HG02610 (cell line): ENCODE data around the gene A2M.

Experiments used
- ATAC-seq: cut with Tn5 transposase; IDR thresholded peaks from one replicate; pipeline ENCODE4 v1.9.1; 2021; ENCODE audit warnings: mild to moderate bottlenecking, moderate library complexity; ENCODE audit not compliant: unreplicated experiment

Gene A2M

GRCh38 chr12:9040484-9041186 lies 75.1 kb downstream of the A2M start:
- no peak for ATAC-seq

DNA sequence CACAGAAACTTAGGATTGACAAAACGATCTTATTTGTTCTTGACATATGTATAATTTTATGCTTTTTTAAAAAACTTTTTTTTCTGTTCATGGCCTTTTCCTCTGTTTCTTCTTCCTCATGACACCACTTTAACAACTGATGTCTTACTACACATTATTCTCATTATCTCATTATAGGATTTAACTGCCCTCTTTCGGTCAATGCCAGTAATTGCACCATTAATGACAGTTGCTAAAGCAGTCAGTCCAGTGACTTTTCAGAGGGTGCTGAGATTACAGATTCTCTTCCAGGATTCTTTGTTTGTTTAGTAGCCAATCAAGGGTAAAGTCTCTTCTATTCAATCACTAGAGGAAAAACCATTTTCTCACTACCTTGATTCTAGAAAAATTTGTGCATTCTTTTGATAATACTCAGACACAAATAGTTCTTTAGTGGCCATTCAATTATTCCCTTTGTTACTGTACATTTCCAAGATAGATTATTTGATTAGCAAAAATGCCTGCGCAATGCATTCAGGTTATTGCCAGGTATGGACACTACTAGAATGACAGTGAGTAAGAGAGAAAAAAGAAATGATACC lies 76.2 kb downstream of the A2M start:
- no peak for ATAC-seq

DNA sequence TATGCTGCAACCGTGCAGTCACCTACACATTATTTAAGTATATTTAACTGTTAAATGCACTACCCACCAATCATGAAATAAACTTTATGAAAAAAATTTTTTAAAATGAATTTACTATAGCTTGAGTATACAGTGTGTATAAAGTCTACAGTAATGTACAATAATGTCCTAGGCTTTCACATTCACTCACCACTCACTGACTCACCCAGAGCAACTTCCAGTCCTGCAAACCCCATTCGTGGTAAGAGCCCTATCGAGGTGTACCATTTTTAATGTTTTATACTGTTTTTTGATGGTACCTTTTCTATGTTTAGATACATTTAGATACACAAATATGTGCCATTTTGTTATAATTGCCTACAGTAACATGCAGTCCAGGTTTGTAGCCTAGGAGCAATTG lies 78.3 kb downstream of the A2M start:
- ATAC-seq, result no peak

DNA sequence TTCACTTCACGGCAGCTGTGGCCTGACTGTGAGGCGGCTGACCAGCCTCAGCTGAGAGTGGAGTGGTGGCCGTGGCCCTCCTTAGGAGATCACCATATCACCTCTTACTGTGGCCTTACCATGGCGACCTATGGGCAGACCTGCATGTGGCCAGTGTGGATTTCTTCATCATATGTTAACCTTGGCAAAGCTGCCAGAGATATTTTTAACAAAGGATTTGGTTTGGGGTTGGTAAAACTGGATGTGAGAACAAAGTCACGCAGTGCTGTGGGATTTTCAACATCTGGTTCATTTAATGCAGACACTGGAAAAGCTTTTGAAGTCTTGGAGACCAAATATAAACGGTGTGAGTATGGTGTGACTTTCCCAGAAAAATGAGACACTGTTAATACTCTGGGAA lies 79.5 kb downstream of the A2M start:
- ATAC-seq, result no peak

- no peak for ATAC-seq
Observed at GRCh38 chr12:9034095-9034494, 81.6 kb downstream of the A2M start.

GRCh38 chr12:9033265-9033887 lies 82.3 kb downstream of the A2M start:
- ATAC-seq, result no peak

GRCh38 chr12:9032202-9032964 lies 83.3 kb downstream of the A2M start:
- no peak for ATAC-seq

- ATAC-seq, result no peak
Observed at GRCh38 chr12:9030776-9031175, 84.9 kb downstream of the A2M start.

DNA sequence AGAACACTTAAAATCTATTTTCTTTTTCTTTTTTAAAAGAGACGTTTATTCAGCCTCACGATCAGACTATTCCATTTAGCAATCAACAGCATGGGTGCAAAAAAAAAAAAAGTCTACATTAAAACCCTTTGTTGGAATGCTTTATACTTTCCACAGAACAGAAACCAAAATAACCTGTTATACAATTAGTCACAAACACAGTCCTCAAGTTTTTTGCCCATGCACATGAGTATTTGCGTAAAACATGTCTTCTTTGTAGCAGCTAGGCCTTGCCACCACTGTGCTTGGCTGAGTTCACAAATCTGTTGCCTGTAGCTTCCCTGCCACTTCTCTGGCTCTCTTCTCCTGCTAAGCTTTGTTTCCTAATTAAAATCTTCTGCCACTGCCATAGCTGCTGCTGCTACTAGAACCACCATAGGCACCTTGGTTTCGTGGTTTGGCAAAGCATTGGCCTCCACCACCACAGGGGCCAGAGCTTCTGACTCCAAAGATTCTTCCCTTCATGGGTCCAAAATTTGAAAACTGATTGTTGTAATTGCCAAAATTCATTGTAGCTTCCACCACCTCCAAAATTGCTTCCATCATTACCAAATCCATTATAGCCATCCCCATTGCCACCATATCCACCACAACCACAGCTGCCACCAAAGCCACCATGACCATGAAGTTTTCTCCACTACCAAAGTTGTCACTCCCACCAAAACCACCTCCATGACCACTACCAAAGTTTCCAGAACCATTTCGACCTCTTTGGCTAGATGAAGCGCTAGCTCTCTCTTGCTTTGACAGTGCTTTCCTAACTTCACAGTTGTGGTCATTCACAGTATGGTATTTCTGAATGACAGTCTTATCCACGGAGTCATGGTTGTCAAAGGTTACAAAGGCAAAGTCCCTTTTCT lies 88.3 kb downstream of the A2M start:
- no peak for ATAC-seq

DNA sequence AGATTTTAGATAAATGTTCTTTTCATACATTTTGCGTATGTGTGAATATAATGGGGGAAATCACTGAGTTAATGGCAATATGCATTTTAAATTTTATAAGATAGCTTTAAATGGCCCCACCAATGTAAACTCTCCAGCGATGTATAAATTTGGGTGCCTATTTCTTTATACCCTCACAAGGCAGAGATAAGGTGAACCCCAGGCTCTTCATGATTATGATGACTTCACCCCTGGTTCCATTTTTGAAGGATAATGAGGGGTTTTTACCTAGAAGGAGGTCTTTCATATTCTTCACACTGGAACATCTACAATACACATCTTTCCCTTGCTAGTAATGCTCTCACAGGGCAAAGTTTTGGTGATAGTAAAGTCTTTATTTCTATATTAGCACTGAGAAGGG lies 91.2 kb downstream of the A2M start:
- no peak for ATAC-seq

- ATAC-seq, result no peak
Observed at GRCh38 chr12:9022592-9022991, 93.1 kb downstream of the A2M start.
